Colonic mucosa (tissue), 4 donors: ENCODE results near the gene LHX2. TPM values are rescaled to one million over a fixed set of nuclear protein-coding genes. Genes with fewer than 3 reads are reported as not detected.

Experiments used
- DNase-seq: peaks from one replicate; pipeline ENCODE4 v3.0.0-alpha.2; 2020
- H3K27ac ChIP-seq: fragments of 200-600 bp; one replicate; pipeline ENCODE4 v1.8.0; 2021
- H3K27me3 ChIP-seq: fragments of 200-600 bp; one replicate; pipeline ENCODE4 v1.8.0; 2021
- H3K36me3 ChIP-seq: fragments of 200-600 bp; one replicate; pipeline ENCODE4 v1.8.0; 2021
- H3K4me1 ChIP-seq: fragments of 200-600 bp; one replicate; pipeline ENCODE4 v1.8.0; 2021; ENCODE audit warnings: mild to moderate bottlenecking
- H3K4me3 ChIP-seq: fragments of 200-600 bp; one replicate; pipeline ENCODE4 v1.8.0; 2021
- H3K9ac ChIP-seq, 2 donors: one replicate each; pipeline ENCODE4 v1.7.0; 2013; ENCODE audit warnings: control low read depth in 2 of 2, low read depth in 2 of 2, low read length in 2 of 2
- H3K9me3 ChIP-seq: fragments of 200-600 bp; one replicate; pipeline ENCODE4 v1.8.0; 2021
- intact Hi-C: fragments of 100-400 bp; cut with DNase I; formaldehyde crosslinking; loops from one replicate; pipeline ENCODE4 v1.14.1; 2022
- total RNA-seq, 2 donors: library from RNA; stranded (reverse); fragmentation: NEBNext Ultra II Directional in 1 of 2; extraction: Animal tissue kit (Norgen Biotek cat#: 25700) in 1 of 2; gene quantifications; one replicate each; pipeline ENCODE4 v1.2.1, GENCODE V29; 2021
- TF ChIP-seq, protein P1 (sequence below): fragments of 200-600 bp; IDR thresholded peaks from one replicate; pipeline ENCODE4 v1.8.0; 2022; ENCODE audit warnings: antibody characterized with exemption, mild to moderate bottlenecking
- donor health status: healthy.
- donor health status: DM: no; HTN: no; CAD: no.
- donor health status: DM: no; HTN: no; CAD: no.

The LHX2 gene
- total RNA-seq, 2 donors from 2014 or later = 0.10 TPM; not detected in 1

DNA sequence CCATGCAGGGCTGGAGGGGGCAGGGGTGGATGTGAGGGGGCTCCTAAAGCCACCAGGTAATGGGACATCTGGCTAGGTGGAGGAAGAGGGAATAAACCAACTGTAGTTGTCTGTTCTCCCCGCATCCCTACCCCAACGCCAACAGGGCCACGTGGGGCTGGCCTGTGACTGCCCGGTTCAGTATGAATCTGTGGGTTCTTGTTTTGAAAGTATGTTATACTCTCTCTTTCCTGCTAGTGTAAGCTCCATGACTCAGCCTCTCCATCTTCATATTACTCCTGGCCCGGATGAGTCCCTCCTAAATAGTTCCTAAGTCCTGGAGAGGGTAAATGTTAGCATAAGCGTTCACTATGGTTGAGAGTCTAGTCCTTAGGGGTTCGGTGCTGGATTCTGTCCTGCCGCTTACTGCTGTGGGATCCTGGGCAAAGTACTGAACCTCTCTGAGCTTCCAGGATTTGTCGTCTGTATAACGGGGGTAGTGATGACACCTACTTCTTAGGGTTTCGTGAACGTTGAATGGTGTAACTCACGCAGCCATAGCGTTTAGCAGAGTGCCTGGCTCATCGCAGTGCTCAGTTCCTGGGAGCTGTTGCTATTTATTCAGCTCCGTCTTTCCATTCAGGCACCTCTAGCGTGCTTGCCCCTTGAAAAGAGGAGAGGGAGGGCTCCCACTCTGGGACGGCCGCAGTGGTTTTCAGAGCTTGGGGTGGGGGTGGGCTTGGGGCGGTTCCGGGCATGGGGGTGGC lies 28.8 kb downstream of the LHX2 start:
- Histone ChIP-seq H3K9me3 (no peaks in the 10 kb centered on the region), H3K9ac (no peak overlapping the region), H3K4me1 (peaks cover 4% of the 10 kb centered on the region), H3K27ac (no peak overlapping the region), H3K36me3 (no peaks in the 10 kb centered on the region), H3K4me3 (peak overlapping the region; percentile 33), H3K27me3 (peaks cover 31% of the 10 kb centered on the region)
- TF ChIP-seq, protein P1, sequence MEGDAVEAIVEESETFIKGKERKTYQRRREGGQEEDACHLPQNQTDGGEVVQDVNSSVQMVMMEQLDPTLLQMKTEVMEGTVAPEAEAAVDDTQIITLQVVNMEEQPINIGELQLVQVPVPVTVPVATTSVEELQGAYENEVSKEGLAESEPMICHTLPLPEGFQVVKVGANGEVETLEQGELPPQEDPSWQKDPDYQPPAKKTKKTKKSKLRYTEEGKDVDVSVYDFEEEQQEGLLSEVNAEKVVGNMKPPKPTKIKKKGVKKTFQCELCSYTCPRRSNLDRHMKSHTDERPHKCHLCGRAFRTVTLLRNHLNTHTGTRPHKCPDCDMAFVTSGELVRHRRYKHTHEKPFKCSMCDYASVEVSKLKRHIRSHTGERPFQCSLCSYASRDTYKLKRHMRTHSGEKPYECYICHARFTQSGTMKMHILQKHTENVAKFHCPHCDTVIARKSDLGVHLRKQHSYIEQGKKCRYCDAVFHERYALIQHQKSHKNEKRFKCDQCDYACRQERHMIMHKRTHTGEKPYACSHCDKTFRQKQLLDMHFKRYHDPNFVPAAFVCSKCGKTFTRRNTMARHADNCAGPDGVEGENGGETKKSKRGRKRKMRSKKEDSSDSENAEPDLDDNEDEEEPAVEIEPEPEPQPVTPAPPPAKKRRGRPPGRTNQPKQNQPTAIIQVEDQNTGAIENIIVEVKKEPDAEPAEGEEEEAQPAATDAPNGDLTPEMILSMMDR = no peak
- intact Hi-C loops = loop anchor here (10.0 kb wide), 1 partner anchor 316 kb away; no protein-coding TSS in a partner anchor
- DNase-seq = no peak

DNA sequence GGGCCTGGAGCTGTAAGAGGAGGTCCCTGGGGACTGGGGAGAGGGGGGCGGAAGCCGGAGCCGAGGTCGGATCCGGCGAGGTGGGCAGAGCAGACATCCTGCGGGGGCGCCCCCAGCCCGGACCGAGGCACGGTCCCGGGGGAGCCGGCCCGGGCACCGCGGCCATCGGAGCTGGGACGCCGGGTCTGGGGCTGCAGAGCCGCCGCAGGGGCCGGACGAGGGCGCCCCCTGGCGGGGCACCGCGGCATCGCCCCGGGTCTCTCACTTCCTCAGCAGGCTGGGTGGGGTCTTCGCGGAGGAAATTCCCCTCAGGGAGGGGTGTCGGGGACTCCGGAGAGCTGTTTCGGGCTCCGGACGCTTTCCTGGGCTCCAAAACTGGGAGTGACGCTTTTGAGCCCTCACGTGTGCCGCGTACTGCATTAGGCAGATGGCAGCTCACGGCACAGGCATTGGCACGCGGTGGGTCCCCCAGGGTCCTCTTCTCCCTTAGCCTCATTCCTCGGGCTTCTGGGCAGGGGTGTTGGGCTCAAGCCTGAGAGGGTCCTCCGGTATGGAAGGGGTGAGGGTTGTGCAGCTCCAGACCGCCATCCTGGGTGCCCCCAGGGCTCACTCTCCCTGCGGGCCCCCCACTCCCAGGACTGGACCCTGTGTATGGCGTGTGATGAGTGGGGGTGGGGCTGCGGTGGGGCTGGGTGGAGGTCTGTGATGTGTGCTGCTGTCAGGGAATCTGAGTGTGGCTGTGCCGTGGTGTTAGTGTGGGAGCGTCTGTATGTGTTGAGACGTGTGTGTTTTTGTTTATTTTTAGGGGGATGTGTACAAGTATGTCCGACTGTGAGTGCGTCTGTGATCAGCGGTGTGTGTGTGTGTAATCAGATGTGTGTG lies 29.6 kb downstream of the LHX2 start:
- TF ChIP-seq, protein P1 = peak; percentile 98
- intact Hi-C loops = loop anchor here (1.0 to 10.0 kb wide), 2 partner anchors 316 to 497 kb away; no protein-coding TSS in a partner anchor
- Histone ChIP-seq H3K27ac (no peak overlapping the region), H3K36me3 (no peaks in the 10 kb centered on the region), H3K27me3 (peaks cover 39% of the 10 kb centered on the region), H3K9me3 (no peaks in the 10 kb centered on the region), H3K4me1 (peaks cover 4% of the 10 kb centered on the region), H3K9ac (peak overlapping the region in 1 of 2 donors; percentile 43), H3K4me3 (peak overlapping the region; percentile 33)
- peak; percentile 45 for DNase-seq

DNA sequence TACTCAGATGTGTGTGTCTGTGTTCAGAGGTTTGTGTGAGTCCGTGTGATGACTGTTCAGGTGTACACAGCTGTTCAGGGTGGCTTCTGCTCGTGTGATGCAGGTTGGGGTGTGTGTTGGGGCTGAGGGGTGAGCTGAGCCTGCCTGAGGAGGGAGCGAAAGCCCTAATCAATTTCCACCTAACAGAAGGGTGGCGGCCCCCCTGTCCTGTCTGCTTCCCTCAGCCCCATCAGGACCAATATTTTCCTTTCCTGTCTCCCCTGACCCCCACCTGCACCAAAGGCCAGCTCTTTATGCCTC lies 30.2 kb downstream of the LHX2 start:
- H3K9me3 ChIP-seq = no peaks in the 10 kb centered on the region
- no peaks in the 10 kb centered on the region for H3K36me3 ChIP-seq
- H3K9ac ChIP-seq = no peak overlapping the region
- TF ChIP-seq, protein P1 = no peak
- no peak for DNase-seq
- H3K27me3 ChIP-seq = peaks cover 41% of the 10 kb centered on the region
- no peak overlapping the region for H3K4me3 ChIP-seq
- H3K27ac ChIP-seq = no peak overlapping the region
- H3K4me1 ChIP-seq = peaks cover 4% of the 10 kb centered on the region
- intact Hi-C loops = loop anchor here (1.0 to 10.0 kb wide), 2 partner anchors 317 to 497 kb away; no protein-coding TSS in a partner anchor

DNA sequence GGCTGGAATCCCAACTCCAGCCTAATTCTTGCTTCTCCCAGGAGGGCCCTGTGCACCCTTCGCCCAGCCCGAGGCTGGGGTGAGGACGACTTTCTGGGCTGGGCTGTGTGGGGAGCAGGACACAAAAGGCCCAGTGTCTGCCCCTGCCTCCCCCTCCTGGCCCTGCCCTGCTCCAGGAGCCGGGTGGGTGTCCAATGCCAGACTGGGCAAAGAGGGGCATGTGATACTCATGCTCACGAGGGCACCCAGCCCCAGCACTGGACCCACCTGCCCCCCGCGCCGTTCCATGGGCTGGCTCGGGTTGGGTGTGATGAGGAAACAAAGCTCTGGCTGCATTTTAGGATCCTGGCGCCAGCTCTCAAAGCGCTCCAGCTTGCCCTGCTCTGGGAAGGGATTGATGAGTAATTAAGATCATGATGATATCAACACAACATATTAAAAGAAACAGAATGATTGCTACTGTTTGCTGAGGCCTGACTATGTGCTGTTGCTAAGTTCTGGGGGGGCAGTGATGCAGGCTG lies 30.7 kb downstream of the LHX2 start:
- intact Hi-C loops = loop anchor here (10.0 kb wide), 1 partner anchor 317 kb away; no protein-coding TSS in a partner anchor
- DNase-seq = no peak
- Histone ChIP-seq H3K36me3 (no peaks in the 10 kb centered on the region), H3K4me1 (peaks cover 4% of the 10 kb centered on the region), H3K9ac (no peak overlapping the region), H3K27me3 (peaks cover 41% of the 10 kb centered on the region), H3K9me3 (no peaks in the 10 kb centered on the region), H3K27ac (no peak overlapping the region), H3K4me3 (no peak overlapping the region)
- TF ChIP-seq, protein P1 = no peak

DNA sequence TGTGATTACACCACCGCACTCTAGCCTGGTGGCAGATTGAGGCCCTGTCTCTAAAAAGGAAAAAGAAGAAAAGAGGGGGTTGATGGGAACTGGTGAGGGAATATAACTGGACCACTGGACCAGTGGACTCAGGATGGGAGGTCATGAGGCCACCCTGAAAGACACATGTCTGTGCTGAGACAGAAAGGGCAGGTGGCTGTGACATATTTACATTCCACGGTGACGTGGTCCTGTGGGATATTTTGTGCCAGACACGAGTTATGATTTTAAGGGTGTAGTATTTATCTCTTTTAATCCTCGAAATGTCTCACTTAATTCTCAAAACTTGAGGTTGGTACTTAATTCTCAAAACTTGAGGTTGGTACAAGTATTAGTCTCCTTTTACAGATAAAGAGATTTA lies 32.9 kb downstream of the LHX2 start:
- Histone ChIP-seq H3K27me3 (peaks cover 41% of the 10 kb centered on the region), H3K4me1 (peaks cover 4% of the 10 kb centered on the region), H3K36me3 (no peaks in the 10 kb centered on the region), H3K4me3 (no peak overlapping the region), H3K27ac (no peak overlapping the region), H3K9ac (no peak overlapping the region), H3K9me3 (no peaks in the 10 kb centered on the region)
- no peak for DNase-seq
- intact Hi-C loops = loop anchor here (10.0 kb wide), 1 partner anchor 320 kb away; no protein-coding TSS in a partner anchor
- TF ChIP-seq, protein P1 = no peak
